KOPT-K1 (cell line): ENCODE measurements around the gene RNF114.
"Not testable (repeated sequence)": the region's sequence is repeated elsewhere in the genome, so short reads cannot be mapped to it uniquely, and the experiment has no call there.

Experiments
- H3K27ac ChIP-seq: fragments of 200-600 bp; sonication (generic); 2 replicates; pipeline ENCODE4 v1.5.1; 2016; ENCODE audit warnings: antibody characterized with exemption, mild to moderate bottlenecking, low read depth, low read length; ENCODE audit not compliant: poor library complexity, severe bottlenecking
- H3K36me3 ChIP-seq: fragments of 200-600 bp; sonication (generic); 2 replicates; pipeline ENCODE4 v1.5.1; 2017; ENCODE audit warnings: antibody characterized with exemption, mild to moderate bottlenecking, low read length, moderate library complexity; ENCODE audit not compliant: insufficient read depth
- H3K9me3 ChIP-seq: fragments of 200-600 bp; sonication (generic); 2 replicates; pipeline ENCODE4 v1.5.1; 2017; ENCODE audit warnings: antibody characterized with exemption, low read length, mild to moderate bottlenecking; ENCODE audit not compliant: insufficient read depth, poor library complexity, severe bottlenecking

Gene RNF114

GRCh38 chr20:49894073-49894470 is 42.1 kb upstream of the RNF114 start:
- Histone ChIP-seq H3K27ac (no peak overlapping the region), H3K9me3 (no peaks in the 10 kb centered on the region), H3K36me3 (peaks cover 2% of the 10 kb centered on the region; the same call in 1 of the 2 replicates)

GRCh38 chr20:49895474-49896093 is 40.6 kb upstream of the RNF114 start:
- H3K36me3 ChIP-seq, H3K27ac ChIP-seq, H3K9me3 ChIP-seq: not testable (repeated sequence)

- no peaks in the 10 kb centered on the region for H3K9me3 ChIP-seq
- H3K27ac ChIP-seq, result no peak overlapping the region
- no peaks in the 10 kb centered on the region for H3K36me3 ChIP-seq
These were observed 40.0 kb upstream of the RNF114 start for GRCh38 chr20:49896204-49896603.

GRCh38 chr20:49899541-49900383 is 36.4 kb upstream of the RNF114 start:
- H3K36me3 ChIP-seq, result peaks cover 15% of the 10 kb centered on the region
- no peaks in the 10 kb centered on the region for H3K9me3 ChIP-seq
- no peak overlapping the region for H3K27ac ChIP-seq

GRCh38 chr20:49901588-49901987 is 34.6 kb upstream of the RNF114 start:
- Histone ChIP-seq H3K27ac (no peak overlapping the region), H3K36me3 (peaks cover 33% of the 10 kb centered on the region), H3K9me3 (no peaks in the 10 kb centered on the region)

- Histone ChIP-seq H3K36me3 (peaks cover 63% of the 10 kb centered on the region), H3K9me3 (no peaks in the 10 kb centered on the region), H3K27ac (no peak overlapping the region)
These were observed 31.6 kb upstream of the RNF114 start for GRCh38 chr20:49904440-49905214.

- peaks cover 72% of the 10 kb centered on the region for H3K36me3 ChIP-seq
- H3K9me3 ChIP-seq, result no peaks in the 10 kb centered on the region
- H3K27ac ChIP-seq, result no peak overlapping the region
These were observed 30.6 kb upstream of the RNF114 start for GRCh38 chr20:49905415-49906091.

GRCh38 chr20:49906101-49906604 is 30.0 kb upstream of the RNF114 start:
- Histone ChIP-seq H3K9me3 (no peaks in the 10 kb centered on the region), H3K36me3 (peaks cover 75% of the 10 kb centered on the region), H3K27ac (no peak overlapping the region)

GRCh38 chr20:49906615-49907154 is 29.5 kb upstream of the RNF114 start:
- no peaks in the 10 kb centered on the region for H3K9me3 ChIP-seq
- peaks cover 75% of the 10 kb centered on the region for H3K36me3 ChIP-seq
- no peak overlapping the region for H3K27ac ChIP-seq

GRCh38 chr20:49907405-49908257 is 28.6 kb upstream of the RNF114 start:
- Histone ChIP-seq H3K36me3 (peaks cover 75% of the 10 kb centered on the region), H3K27ac (no peak overlapping the region)

GRCh38 chr20:49908258-49908565 is 28.0 kb upstream of the RNF114 start:
- H3K36me3 ChIP-seq, result peaks cover 74% of the 10 kb centered on the region
- H3K27ac ChIP-seq, result no peak overlapping the region
- no peaks in the 10 kb centered on the region for H3K9me3 ChIP-seq

More at GRCh38 chr20:49907405-49908257, 28.6 kb upstream of the RNF114 start:
- no peaks in the 10 kb centered on the region for H3K9me3 ChIP-seq

- Histone ChIP-seq H3K9me3 (no peaks in the 10 kb centered on the region), H3K27ac (no peak overlapping the region), H3K36me3 (peaks cover 61% of the 10 kb centered on the region)
These were observed 26.5 kb upstream of the RNF114 start for GRCh38 chr20:49909499-49910339.

GRCh38 chr20:49910340-49910706 is 25.9 kb upstream of the RNF114 start:
- Histone ChIP-seq H3K36me3 (peaks cover 55% of the 10 kb centered on the region), H3K9me3 (no peaks in the 10 kb centered on the region), H3K27ac (no peak overlapping the region)
